ENCODE results near the gene CAP2.

CAP2 gene

DNA sequence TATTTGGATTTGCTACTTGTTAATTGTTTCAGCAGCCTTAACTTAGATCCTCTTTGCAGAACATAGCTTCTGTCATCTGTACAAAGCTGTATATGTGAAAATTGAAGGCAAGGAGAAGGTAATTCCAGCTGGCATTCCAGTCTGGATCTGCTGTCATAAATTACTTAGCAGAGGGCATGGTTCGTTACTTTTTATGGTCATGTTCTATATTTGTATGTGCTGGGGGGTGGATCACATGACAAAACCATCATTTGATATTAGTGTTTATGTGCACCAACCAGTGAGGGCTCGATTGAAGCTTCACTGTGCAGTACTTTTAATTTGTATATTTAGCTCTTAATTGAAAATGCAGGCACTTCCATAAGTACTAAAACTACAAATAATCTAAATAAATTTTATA is 80.2 kb downstream of the CAP2 start:
- no peak for TF ChIP-seq REST (IDR thresholded peaks at IDR 0.05; ENCODE audit: insufficient read depth in 1 of 2, low read depth in 2 of 2, low read length in 2 of 2)
- no peak for TF ChIP-seq POLR2AphosphoS5 (IDR thresholded peaks at IDR 0.05; ENCODE audit: low read depth, low read length)
- no peak for TF ChIP-seq TAF1 (IDR thresholded peaks at IDR 0.05; ENCODE audit: borderline replicate concordance, insufficient read depth, low read length)
- TF ChIP-seq SIN3A (IDR thresholded peaks at IDR 0.05; ENCODE audit: borderline replicate concordance, insufficient read depth, low read length) = no peak
- no peak for TF ChIP-seq FOXP2 (optimal IDR thresholded peaks at IDR 0.05; ENCODE audit: borderline replicate concordance, extremely low read depth, extremely low read length, insufficient read depth)

DNA sequence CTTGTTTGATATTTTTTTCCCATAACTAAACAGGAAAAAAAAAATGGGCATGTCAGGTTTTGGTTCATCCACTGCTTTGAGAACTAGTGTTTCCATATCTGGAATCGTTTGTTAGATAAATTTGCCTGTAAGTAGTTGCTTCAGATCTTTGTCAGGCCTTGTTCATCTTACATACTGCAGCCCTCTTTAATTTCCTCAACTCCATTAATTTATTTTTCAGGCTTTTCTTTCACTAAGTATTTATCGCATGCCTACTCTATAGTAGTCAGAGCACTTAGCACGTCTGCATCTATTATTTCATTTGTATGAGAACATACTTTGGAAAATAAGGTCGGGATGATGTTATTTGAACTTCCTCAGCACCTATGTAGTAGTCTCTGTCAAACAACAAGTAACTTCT is 80.9 kb downstream of the CAP2 start:
- TF ChIP-seq FOXP2 (optimal IDR thresholded peaks at IDR 0.05; ENCODE audit: borderline replicate concordance, extremely low read depth, extremely low read length, insufficient read depth) (no peak), SIN3A (IDR thresholded peaks at IDR 0.05; ENCODE audit: borderline replicate concordance, insufficient read depth, low read length) (no peak), POLR2AphosphoS5 (IDR thresholded peaks at IDR 0.05; ENCODE audit: low read depth, low read length) (no peak), REST (IDR thresholded peaks at IDR 0.05; ENCODE audit: insufficient read depth in 1 of 2, low read depth in 2 of 2, low read length in 2 of 2) (no peak), TAF1 (IDR thresholded peaks at IDR 0.05; ENCODE audit: borderline replicate concordance, insufficient read depth, low read length) (no peak)

DNA sequence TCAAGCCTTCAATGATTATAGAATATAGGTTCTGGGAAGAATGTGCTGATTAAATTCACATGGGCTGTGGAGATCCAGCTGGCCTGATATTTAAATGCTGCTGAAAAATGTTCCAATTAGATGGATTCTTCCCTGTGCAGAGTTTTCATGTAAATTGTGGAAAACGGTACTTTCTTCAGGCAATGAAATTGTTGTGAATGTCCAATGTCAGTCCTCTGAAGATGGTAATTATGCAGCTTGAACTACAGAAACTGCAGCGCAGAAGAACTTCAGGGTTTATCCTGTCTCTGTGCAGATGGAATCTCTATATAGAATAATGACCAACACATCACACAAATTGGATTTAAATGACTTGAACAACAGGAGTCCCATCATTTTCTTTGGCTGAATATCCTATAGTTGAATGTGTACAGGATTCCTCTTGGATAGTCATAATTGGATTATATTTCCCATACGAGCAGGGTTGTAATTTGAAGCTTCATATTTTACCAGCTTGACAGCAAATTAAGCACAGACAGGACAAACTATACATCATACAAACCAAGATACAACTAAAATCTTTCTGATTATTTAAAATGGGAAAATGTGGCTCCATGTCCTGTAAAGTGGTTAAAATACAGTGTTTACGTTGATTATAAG is 82.3 kb downstream of the CAP2 start:
- no peak for TF ChIP-seq FOXP2 (optimal IDR thresholded peaks at IDR 0.05; ENCODE audit: borderline replicate concordance, extremely low read depth, extremely low read length, insufficient read depth)
- no peak for TF ChIP-seq SIN3A (IDR thresholded peaks at IDR 0.05; ENCODE audit: borderline replicate concordance, insufficient read depth, low read length)
- no peak for TF ChIP-seq TAF1 (IDR thresholded peaks at IDR 0.05; ENCODE audit: borderline replicate concordance, insufficient read depth, low read length)
- TF ChIP-seq REST (IDR thresholded peaks at IDR 0.05; ENCODE audit: insufficient read depth in 1 of 2, low read depth in 2 of 2, low read length in 2 of 2) = no peak
- no peak for TF ChIP-seq POLR2AphosphoS5 (IDR thresholded peaks at IDR 0.05; ENCODE audit: low read depth, low read length)

- no peak for TF ChIP-seq FOXP2 (optimal IDR thresholded peaks at IDR 0.05; ENCODE audit: borderline replicate concordance, extremely low read depth, extremely low read length, insufficient read depth)
Observed at GRCh38 chr6:17476511-17476910, 83.1 kb downstream of the CAP2 start.

GRCh38 chr6:17477356-17477755 is 84.0 kb downstream of the CAP2 start:
- no peak for TF ChIP-seq REST (IDR thresholded peaks at IDR 0.05; ENCODE audit: insufficient read depth in 1 of 2, low read depth in 2 of 2, low read length in 2 of 2)
- no peak for TF ChIP-seq FOXP2 (optimal IDR thresholded peaks at IDR 0.05; ENCODE audit: borderline replicate concordance, extremely low read depth, extremely low read length, insufficient read depth)
- no peak for TF ChIP-seq TAF1 (IDR thresholded peaks at IDR 0.05; ENCODE audit: borderline replicate concordance, insufficient read depth, low read length)
- no peak for TF ChIP-seq POLR2AphosphoS5 (IDR thresholded peaks at IDR 0.05; ENCODE audit: low read depth, low read length)
- TF ChIP-seq SIN3A (IDR thresholded peaks at IDR 0.05; ENCODE audit: borderline replicate concordance, insufficient read depth, low read length) = no peak
